ENCODE measurements around the gene SLC25A4.
A peak's percentile ranks its signal among the peaks of the same experiment; 100 is the strongest.
"Not testable (repeated sequence)": the region's sequence is repeated elsewhere in the genome, so short reads cannot be mapped to it uniquely, and the experiment has no call there.

Gene SLC25A4

DNA sequence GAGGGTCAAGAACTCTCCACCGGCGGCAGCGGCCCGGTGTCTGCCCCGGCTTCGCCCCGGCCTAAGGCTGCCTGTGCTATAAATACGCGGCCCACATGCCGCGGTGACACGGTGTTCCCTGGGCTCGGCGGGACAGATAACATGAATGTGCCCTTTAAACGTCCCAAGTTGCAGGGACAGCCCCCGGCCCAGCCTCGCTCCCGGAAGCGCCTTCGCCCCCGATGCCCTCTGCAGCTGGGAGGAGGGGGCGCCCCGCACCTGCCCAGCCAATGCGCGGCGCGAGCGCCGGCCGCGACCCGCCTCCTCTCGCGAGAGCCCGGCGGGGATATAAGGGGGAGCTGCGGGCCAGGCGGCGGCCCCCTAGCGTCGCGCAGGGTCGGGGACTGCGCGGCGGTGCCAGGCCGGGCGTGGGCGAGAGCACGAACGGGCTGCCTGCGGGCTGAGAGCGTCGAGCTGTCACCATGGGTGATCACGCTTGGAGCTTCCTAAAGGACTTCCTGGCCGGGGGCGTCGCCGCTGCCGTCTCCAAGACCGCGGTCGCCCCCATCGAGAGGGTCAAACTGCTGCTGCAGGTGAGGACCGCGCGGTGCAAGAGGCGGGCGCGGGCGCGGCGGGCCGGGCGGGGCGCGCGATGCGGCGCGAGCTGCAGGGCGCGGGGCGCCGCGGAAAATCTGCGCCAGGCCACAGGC is at the start of gene SLC25A4:
SLC25A4 (plus strand) TSS at position 355 of the 689 bp plus-strand sequence; CDS start at position 462, 107 bp downstream.
- no peak for FAIRE-seq

DNA sequence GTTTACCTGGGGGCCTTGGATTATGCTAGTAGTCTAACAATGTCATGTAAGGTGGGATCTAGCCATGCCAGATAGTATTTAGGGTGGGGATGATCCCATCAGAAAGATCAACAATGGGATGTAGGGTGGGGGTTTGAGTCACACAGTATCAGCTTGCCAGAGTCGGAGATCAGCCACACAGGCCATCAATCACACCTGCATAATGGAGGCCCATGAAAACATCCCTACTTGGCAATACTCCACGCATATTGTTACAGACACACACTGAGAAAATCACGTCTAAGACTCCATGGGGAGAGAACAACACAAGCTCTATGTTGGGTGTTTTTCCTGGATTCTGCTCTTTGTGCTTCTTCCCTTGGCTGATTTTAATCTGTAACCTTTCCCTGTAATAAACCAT is 49.5 kb upstream of the SLC25A4 start:
- FAIRE-seq = no peak

DNA sequence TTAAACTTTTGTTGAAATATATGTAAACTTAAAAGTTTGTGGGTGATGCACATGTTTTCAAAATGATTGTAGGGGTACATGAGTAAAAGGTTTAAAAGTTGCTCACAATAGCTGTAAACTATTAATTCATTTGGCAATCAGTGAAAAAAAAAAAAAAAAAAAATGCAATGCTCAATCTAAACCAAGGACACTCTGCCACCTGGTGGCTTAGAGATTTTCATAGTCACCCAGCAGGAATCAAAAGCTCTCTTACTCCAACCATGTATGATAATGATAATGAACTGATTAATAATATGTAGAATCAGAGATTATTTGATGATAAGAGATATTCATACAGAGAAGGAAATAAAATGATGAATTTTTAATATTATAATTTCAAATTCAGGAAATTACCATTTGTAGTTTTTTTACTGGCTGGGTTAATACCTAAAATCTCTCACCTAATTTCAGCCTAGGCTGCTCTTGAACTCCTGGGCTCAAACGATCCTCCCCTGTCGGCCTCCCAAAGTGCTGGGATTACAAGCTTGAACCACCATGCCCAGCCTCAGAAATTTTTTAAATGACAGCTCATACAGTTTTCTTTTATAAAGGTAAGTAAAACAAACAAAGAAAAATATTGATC is 46.9 kb upstream of the SLC25A4 start:
- peak; percentile 99 for FAIRE-seq

DNA sequence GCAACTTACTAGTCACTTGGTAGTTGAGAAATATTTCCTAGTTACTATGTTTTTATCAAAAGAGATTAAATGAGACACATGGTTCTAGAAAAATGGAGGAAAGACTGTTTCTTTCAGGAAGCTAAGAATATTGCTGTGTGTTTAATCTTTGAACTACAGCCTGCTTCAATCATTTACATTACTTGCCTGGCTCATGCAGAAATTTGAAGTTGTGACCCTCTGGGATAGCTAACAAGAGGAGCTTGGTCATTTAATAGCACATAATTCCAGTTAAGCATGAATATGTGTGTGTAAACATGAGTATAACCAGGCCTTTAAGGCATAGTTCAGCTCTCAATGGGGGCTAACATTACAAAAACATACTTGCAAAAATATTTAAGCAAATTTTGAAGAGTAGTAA is 44.6 kb upstream of the SLC25A4 start:
- FAIRE-seq = no peak

DNA sequence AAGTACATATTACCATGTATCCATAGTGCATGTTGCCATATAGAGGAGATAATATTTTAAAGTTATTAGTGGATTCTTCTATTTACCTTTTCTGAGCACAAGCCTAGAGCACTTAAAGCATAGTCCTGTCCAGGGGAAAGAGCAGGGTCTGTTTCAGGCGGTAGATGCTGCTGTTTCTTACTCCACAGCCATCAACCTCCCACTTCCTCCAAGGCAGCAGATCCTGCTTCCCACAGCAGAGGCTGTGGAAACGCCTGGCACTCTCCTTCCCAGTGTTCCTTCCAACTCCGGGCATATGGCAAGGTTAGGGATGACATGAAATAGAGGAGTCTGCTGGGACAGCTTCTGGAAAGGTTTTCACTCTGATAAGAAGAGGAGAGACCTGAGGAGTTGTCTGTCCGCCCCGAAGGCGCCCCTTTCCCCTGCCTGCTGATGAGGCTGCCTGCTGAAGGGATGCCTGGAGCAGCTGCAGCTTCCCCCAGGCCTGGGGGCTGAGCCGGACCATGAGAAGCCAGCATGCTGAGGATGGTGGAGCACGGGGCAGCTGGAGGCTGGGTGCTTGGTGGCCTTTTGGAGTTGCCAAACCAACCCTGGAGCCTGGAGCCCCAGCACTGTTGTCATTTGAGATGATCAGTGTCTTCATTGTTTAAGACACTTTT is 43.9 kb upstream of the SLC25A4 start:
- FAIRE-seq = no peak

DNA sequence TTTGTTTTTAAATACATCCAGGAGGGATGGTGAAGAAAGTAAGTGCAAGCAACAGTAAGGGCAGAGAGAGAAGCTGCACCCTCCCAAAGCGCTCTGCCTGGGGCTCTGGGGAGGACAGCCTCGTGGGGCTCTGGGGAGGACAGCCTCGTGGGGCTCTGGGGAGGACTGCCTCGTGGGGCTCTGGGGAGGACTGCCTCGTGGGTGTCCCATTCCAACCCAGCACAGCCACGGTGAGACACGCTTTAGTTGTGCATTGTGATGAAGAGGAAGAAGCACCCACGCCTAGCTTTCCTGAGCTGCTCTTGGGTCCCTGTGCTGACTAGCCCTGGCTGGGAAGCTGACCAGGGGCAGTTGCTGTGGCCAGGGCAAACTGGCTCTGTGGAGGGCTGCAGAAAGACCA is 43.1 kb upstream of the SLC25A4 start:
- no peak for FAIRE-seq

DNA sequence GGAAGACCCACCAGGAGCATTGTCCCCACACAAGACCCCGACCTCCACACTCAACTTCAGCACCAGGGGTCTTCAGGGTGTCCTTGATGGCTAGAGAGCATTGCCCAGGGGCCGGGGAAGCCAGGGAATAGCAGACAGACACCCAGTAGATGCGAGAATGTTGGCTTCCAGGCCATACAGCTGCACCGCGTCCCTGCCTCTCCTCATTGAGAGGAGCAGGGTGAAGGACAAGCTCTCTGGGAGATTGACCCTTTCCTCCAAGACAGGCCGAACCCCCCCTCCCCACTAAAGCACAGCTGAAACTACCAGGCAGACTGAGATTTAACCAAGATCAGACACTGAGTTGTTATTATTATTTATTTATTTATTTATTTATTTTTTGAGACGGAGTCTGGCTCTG is 42.6 kb upstream of the SLC25A4 start:
- no peak for FAIRE-seq

DNA sequence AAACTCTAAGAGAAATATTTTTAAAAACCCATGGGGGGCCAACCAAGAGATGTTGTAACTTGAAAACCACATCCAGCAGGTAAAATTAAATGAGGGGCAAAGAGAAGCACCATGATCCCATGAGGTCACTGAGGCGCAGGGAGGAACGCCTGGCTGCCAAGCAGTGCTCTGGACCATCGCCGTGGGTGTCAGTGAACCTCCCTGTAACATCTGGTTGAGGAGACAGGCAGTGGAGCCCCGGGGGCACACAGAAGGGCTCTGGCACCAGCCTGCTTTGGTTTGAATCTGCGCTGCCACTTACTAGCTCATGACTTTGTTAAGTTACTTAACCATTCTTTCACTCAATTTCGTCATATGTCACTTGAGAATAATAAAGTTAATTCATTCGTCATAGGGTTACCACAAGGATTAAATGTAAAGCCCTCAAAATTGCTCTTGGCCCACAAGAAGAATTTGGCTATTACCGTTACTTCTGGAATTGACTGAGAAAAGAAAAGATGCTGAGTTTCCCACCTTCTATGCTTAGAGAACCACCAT is 41.6 kb upstream of the SLC25A4 start:
- FAIRE-seq = no peak

DNA sequence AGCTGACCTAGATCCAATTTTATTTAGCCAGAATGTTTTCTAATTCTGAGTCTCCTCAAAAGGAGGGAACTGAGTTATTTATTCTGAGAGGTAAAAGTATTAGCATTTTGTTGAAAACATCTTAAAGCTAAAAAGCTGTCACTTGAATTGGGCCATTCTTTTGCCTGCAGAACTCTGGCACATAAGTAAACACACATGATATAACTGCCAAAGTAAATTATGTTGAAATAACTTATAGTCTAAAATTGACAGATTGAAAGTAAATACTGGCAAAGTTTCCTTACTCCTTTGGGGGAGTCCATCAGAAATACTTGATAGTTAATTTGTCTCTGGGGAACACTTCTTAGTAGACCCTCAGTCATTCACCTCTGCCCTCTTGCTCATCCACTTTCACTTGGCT is 38.3 kb upstream of the SLC25A4 start:
- no peak for FAIRE-seq

DNA sequence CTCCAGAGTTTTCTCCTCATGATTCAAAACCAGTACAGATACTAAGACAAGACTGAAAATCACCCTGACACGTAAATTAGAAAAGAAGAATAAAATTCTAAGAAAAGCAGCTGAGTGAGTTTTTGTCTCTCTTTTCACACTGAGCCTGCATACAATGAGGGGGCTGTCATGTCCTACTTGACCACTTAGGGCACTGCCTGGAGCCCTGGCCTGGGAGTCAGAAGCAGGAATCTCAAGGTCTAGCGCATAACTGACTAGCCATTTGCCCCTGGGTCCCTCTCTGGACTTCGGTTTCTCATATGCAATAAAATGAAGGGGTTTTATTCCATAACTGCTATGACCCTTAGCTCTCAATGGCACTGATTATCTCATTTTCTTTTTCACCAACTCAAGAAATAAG is 36.7 kb upstream of the SLC25A4 start:
- no peak for FAIRE-seq

DNA sequence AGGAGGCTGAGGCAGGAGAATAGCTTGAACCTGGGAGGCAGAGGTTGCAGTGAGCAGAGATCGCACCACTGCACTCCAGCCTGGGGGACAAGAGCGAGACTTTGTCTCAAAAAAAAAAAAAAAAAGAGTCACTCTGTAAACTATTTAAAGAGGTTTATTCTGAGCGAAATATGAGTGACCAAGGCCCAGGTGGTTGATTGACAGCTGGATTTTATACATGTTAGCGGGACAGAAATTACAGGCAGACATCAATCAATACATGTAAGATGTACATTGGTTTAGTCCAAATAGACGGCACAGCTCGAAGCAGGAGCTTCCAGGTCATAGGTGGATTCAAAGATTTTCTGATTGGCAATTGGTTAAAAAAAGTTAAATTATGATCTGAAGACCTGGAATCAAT is 35.5 kb upstream of the SLC25A4 start:
- FAIRE-seq = not testable (repeated sequence)

DNA sequence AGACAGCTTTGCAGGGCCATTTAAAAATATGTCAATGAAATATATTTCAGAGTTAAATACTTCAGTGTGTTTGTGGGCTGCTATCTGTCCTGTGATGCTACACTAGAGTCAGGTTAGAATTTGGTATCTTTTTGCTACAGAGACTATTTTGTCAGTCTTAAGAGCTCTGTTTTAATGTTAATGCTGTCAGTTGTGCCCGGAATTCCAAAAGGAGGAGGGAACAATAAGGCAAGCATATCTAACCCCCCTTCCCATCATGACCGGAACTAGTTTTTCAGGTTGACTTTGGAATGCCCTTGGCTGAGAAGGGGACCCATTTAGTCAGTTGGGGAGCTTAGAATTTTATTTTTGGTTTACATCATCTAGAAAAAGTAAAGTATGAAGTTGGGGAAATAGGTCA is 34.9 kb upstream of the SLC25A4 start:
- FAIRE-seq = no peak

DNA sequence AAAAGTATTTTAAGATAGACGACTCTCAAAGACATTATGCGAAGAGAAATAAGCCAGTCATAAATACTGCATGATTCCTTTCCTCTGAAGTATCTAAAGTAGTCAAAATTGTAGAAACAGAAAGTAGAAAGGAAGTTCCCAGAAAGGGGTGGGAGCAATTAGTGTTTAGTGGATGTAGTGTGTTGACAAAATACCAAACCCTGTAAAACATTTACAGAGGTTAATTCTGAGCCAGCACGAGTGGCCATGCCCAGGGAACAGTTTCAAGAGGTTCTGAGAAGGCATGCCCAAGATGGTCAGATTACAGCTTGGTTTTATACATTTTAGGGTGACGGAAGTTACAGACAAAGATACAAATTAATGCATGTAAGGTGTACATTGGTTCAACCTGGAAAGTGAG is 34.4 kb upstream of the SLC25A4 start:
- FAIRE-seq = peak; percentile 76

DNA sequence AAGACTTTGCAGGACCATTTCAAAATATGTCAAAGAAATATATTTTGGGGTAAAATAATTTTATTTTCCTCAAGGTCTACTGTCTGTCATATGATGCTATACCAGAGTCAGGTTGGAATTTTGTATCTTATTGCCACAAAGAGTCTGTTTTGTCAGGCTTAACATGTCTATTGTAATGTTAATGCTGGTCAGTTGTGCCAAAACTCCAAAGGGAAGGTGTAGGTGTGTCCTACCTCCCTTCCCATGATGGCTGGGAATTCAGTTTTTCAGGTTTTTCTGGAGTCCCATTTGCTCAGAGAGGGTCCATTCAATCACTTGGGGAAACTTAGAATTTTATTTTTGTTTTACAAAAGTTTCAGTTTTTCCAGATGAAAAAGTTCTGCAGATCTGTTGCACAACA is 33.3 kb upstream of the SLC25A4 start:
- no peak for FAIRE-seq

DNA sequence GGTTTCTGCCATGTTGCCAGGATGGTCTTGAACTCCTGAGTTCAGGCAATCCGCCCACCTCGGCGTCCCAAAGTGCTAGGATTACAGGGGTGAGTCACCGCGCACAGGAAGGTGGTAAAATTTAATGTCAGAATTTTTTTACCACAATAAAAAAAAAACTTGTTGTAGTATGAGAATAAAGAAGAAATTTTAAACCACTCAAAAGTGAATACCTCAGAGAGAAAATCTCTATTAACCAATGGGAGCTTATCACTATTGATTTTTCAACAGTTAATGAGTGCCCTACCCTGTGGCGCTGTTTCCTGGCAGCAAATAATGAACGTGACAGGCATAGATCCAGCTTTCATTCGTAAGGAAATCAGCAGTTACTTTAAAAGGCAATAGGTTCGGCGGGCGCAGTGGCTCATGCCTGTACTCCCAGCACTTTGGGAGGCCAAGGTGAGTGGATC is 32.7 kb upstream of the SLC25A4 start:
- no peak for FAIRE-seq

DNA sequence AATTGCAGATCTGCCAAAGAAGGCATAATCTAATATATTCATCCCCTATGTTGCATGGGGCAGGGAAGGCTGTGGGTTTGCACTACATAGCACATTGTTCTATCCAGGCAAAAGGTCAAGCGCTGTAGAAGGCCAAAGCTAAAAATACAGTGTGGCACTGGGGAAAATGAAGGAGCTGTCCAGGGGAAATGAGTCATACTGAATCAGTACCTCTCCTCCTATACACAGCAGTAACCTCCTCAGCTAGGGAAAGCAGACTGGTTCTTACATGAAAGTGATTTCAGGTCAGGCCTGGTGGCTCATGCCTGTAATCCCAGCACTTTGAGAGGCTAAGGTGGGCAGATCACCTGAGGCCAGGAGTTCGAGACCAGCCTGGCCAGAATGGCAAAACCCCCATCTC is 31.0 kb upstream of the SLC25A4 start:
- FAIRE-seq = peak; percentile 49

DNA sequence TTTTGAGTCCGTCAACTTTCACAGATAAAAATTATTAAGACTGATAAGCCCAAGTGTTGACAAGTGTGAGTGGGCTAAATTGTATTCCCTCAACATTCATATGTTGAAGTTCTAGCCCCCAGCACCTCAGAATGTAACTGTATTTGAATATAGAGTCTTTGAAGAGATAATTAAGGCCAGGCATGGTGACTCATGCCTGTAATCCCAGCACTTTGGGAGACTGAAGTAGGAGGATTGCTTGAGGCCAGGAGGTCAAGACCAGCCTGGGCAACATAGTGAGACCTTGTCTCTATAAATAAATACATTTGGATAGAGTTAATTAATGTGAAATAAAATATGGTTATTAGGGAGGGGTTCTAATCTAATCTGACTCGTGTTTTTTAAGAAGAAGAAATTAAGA is 29.7 kb upstream of the SLC25A4 start:
- FAIRE-seq = no peak

DNA sequence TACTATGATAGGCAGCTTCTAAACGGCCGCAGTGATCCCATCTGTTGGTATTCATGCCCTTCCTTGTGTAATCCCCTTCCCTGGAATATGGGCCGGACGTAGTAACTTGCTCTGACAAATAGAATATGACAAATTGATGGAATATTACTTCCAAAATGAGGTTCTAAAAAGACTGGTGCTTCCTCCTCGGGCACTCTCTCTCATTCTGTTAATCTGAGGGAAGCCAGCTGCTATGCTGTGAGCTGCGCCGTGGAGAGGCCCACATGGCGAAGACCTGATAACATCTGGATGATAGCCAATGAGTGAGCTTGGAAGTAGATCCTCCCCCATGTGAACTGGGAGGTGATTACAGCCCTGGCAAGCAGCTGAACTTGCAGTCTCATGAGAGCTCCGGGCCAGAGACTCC is 27.2 kb upstream of the SLC25A4 start:
- FAIRE-seq = peak; percentile 56

DNA sequence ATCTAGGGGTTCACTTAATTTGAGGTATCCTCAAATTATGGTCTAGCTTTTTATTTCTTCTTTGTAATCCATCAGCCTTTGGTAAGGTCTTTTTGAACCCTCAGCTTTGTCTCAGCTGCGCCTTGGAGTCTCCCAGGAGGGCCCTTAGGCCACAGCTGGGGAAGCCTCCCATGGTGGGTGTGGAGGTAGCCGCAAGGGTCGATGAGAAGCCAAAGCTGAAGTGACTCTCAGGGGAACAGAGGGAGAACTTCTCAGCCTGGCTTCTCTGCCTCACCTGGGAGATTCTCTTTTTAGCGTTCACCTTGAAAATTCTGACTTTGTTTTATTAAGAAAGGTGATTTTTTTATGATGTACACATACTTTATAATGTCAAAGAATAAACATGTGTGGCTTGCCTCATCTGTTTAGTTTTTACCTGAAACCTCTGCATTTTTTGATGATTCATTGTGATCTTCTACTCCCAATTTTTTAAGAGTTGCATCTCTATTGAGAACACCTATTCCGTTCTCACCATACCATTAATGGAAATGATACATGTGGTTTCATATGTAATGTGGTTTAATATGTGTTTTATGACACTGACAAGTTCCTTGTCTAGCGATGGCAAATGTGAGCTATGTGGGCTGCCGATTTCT is 25.6 kb upstream of the SLC25A4 start:
- FAIRE-seq = no peak

DNA sequence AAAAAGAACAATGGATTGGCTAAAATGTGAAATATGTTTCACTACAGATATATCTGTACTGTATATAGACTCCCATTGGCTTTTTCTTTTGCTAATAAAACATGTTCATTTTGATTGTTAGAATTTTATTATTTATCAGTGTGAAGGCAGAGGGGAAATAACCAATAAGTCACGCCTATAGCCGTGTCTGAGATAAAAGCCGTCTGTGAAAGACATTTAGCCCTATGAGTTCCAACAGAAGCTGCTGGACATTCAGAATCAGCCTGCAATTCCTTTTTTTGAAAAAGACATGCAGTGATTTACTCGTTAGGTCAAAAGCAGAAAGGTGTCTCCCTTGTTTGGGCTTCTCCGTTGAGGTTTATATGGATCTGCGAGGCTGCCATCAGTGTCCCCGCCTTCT is 24.2 kb upstream of the SLC25A4 start:
- no peak for FAIRE-seq

DNA sequence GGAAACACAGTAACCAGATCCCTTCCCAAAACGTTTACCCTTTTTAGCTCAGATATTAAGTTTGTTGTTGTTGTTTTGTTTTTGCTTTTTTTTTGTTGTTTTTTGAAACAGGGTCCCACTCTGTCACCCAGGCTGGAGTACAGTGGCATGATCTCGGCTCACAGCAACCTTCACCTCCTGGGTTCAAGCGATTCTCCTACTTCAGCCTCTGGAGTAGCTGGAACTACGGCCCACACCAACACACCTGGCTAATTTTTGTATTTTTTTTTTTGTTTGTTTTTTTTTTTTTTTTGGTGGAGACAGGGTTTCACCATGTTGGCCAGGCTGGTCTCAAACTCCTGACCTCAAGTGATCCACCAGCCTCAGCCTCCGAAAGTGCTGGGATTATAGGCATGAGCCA is 23.6 kb upstream of the SLC25A4 start:
- not testable (repeated sequence) for FAIRE-seq

DNA sequence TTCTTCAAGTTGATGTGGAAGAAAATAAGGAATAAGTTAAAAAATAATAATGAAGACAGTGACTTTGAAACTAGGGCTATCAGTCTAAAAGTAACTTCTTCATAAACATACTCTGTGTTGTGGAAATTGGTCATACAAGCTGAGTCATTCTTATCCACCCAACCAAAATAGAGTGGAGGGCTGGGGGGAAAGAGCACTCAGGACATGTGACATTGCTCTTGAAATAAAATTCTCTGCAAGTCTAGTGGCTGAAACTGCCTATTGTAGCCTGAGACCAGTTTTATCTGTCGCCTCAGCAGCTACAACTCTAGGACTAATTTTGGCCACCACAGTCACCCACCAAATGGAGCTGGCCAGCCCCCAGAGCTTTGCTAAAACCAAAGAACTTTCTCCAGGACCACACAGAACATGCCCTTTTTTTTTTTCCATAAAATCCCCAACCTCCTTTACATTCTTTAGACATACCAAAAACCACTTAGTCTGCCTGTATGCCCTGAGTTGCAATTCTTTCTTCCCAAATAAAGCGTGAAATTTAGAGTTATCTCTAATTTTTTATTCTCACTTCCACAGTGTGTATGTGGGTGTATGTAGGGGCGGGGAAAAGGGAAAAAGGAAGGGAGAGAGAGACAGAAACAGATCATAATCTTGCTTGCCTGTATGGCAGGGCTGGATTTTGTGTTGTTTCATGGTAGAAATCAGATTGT is 23.0 kb upstream of the SLC25A4 start:
- FAIRE-seq = no peak

DNA sequence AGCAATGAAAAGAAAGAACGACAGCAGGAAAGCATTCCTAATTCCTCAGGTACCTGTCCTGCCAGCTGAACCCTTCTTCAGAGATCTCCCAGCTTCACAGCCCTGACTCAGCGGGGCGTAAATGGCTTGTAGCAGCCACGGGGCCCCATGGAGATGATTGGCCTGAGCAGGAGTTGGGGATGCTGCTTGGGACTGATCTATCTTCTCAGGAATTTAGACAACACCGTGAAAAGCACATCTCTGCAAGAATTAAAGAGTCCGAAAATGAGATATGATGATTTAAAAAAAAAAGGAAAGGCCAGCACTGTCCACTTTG is 22.5 kb upstream of the SLC25A4 start:
- no peak for FAIRE-seq
